ENCODE measurements around the gene INPP5F. TPM values are rescaled to one million over a fixed set of nuclear protein-coding genes. Genes with fewer than 3 reads are reported as not detected.

INPP5F gene
- total RNA-seq, 1 donor from 2014 or later: 46.1 TPM

DNA sequence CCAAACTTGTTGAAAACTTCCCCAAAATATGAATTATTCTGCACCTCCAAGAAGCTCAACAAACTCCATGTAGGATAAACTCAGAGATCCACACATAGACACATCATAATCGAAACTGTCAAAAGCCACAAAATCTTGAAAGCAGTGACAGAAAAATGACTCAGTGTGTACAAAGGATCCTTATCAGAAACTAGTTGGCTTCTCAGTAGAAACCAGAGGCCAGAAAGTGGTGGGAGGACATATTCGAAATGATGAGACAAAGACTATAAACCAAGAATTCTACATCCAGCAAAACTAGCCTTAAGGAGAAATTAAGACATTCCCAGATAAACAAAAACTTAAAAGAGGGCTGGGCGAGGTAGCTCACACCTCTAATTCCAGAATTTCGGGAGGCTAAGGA is 108.3 kb downstream of the INPP5F start:
- H3K36me3 Mint-ChIP-seq (ENCODE audit: insufficient read depth): peaks cover 29% of the 10 kb centered on the region
- DNase-seq (ENCODE audit: low spot score, unreplicated experiment): no peak
- TF ChIP-seq CTCF (IDR thresholded peaks at IDR 0.05; ENCODE audit: unreplicated experiment): no peak
- no peaks in the 10 kb centered on the region for H3K27me3 Mint-ChIP-seq
- no peak overlapping the region for H3K27ac Mint-ChIP-seq
- no peak overlapping the region for H3K4me3 Mint-ChIP-seq (ENCODE audit: low read depth)
- no peaks in the 10 kb centered on the region for H3K4me1 Mint-ChIP-seq (ENCODE audit: low read depth)
- H3K9me3 Mint-ChIP-seq (ENCODE audit: low read depth): no peaks in the 10 kb centered on the region

DNA sequence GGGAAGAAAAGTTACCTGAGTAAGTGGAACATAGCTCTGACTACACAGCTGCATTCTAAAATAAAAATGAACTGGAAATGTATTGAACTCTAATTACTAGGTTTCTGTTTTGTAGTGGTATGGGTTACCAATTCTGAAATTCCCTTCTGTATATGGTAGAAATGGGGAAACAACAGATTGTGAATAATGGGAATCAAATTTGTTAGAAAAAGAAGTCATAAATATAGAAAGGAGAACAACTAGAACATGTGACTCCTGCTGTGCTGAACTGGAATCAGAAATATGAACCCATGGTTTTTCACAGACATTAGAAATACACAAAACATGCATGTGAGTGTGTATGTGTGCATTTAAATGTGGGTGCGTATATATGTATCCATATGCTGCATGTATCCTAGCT is 119.8 kb downstream of the INPP5F start:
- no peak overlapping the region for H3K27ac Mint-ChIP-seq
- H3K27me3 Mint-ChIP-seq: no peaks in the 10 kb centered on the region
- peaks cover 27% of the 10 kb centered on the region for H3K36me3 Mint-ChIP-seq (ENCODE audit: insufficient read depth)
- TF ChIP-seq CTCF (IDR thresholded peaks at IDR 0.05; ENCODE audit: unreplicated experiment): no peak
- H3K4me1 Mint-ChIP-seq (ENCODE audit: low read depth): no peaks in the 10 kb centered on the region
- no peaks in the 10 kb centered on the region for H3K9me3 Mint-ChIP-seq (ENCODE audit: low read depth)
- no peak for DNase-seq (ENCODE audit: low spot score, unreplicated experiment)
- H3K4me3 Mint-ChIP-seq (ENCODE audit: low read depth): no peak overlapping the region

- Mint-ChIP-seq H3K4me3 (ENCODE audit: low read depth) (no peak overlapping the region), H3K27ac (peak overlapping the region; percentile 38), H3K9me3 (ENCODE audit: low read depth) (no peaks in the 10 kb centered on the region), H3K36me3 (ENCODE audit: insufficient read depth) (peaks cover 23% of the 10 kb centered on the region), H3K27me3 (no peaks in the 10 kb centered on the region), H3K4me1 (ENCODE audit: low read depth) (no peaks in the 10 kb centered on the region)
- no peak for DNase-seq (ENCODE audit: low spot score, unreplicated experiment)
- no peak for TF ChIP-seq CTCF (IDR thresholded peaks at IDR 0.05; ENCODE audit: unreplicated experiment)
Observed at GRCh38 chr10:119849031-119849789, 123.4 kb downstream of the INPP5F start.

DNA sequence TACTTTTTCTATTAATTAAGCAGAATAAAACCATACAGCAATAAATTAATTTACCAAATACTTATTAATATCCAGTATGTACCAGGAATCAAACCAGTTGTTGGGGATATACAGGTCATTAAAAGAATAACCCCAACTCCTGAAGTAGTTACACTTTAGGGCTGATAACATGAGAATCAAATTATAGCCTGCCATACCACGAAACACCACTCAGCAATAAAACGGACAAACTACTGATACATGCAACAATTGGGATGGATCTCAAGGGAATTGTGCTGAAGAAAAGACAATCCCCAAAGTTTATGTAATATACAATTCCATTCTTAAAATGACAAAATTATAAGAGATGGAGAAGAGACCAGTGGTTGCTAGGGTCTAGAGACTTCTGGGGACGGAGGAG is 124.1 kb downstream of the INPP5F start:
- Mint-ChIP-seq H3K4me1 (ENCODE audit: low read depth) (no peaks in the 10 kb centered on the region), H3K4me3 (ENCODE audit: low read depth) (no peak overlapping the region), H3K9me3 (ENCODE audit: low read depth) (no peaks in the 10 kb centered on the region), H3K27ac (no peak overlapping the region), H3K36me3 (ENCODE audit: insufficient read depth) (peaks cover 19% of the 10 kb centered on the region), H3K27me3 (no peaks in the 10 kb centered on the region)
- no peak for TF ChIP-seq CTCF (IDR thresholded peaks at IDR 0.05; ENCODE audit: unreplicated experiment)
- no peak for DNase-seq (ENCODE audit: low spot score, unreplicated experiment)

GRCh38 chr10:119852277-119852676 is 126.4 kb downstream of the INPP5F start:
- H3K36me3 Mint-ChIP-seq (ENCODE audit: insufficient read depth): peaks cover 13% of the 10 kb centered on the region
- TF ChIP-seq CTCF (IDR thresholded peaks at IDR 0.05; ENCODE audit: unreplicated experiment): no peak

More at GRCh38 chr10:119852277-119852676, 126.4 kb downstream of the INPP5F start:
- H3K4me1 Mint-ChIP-seq (ENCODE audit: low read depth): no peaks in the 10 kb centered on the region
- H3K27me3 Mint-ChIP-seq: no peaks in the 10 kb centered on the region
- H3K9me3 Mint-ChIP-seq (ENCODE audit: low read depth): no peaks in the 10 kb centered on the region
- DNase-seq (ENCODE audit: low spot score, unreplicated experiment): no peak
- no peak overlapping the region for H3K27ac Mint-ChIP-seq
- H3K4me3 Mint-ChIP-seq (ENCODE audit: low read depth): no peak overlapping the region

Measured in progenitor cell of endocrine pancreas (in vitro differentiated cells).